Endothelial cell of umbilical vein (primary cell): ENCODE results near the gene STX12. TPM values are rescaled to one million over a fixed set of nuclear protein-coding genes. Genes with fewer than 3 reads are reported as not detected.

Experiments used
- BruUV-seq: library from RNA; stranded (reverse); fragments of 400-500 nt; replicated peaks from 2 replicates; lab custom pipeline; 2021; lab: Mats Ljungman, UMichigan
- CTCF ChIA-PET: fragments of 300-600, 350-600 bp; sonication (Branson Sonifier 250); formaldehyde crosslinking; loops from one replicate; lab custom pipeline; 2021; ENCODE audit warnings: antibody characterized with exemption, inconsistent platforms; lab: Charles Lee
- POLR2A ChIA-PET: fragments of 300-600, 350-600 bp; sonication (Branson Sonifier 250); formaldehyde crosslinking; loops from one replicate; lab custom pipeline; 2021; ENCODE audit warnings: antibody characterized with exemption, inconsistent platforms; lab: Charles Lee
- DNase-seq: peaks from one replicate; pipeline ENCODE4 v3.0.0-alpha.2; 2011; ENCODE audit warnings: low read depth, low spot score
- FAIRE-seq: peaks from 2 replicates; lab custom pipeline; 2011; peaks lifted over from hg19 to GRCh38; lab: Jason Lieb, UNC
- H2AFZ ChIP-seq: 2 replicates; pipeline ENCODE4 v1.6.0; 2012; ENCODE audit warnings: low read depth, low read length, control low read depth, inconsistent platforms
- H3K27ac ChIP-seq: 2 replicates; pipeline ENCODE4 v1.5.1; 2011; ENCODE audit warnings: low read depth, mild to moderate bottlenecking, control low read depth, low read length, moderate library complexity; ENCODE audit not compliant: insufficient read depth
- H3K27me3 ChIP-seq, 2 experiments: 2 replicates each; pipeline versions ENCODE4 v1.6.0 to v1.6.1; 2011; ENCODE audit warnings: low read length in 2 of 2, mixed read lengths in 1 of 2; ENCODE audit not compliant: control insufficient read depth in 2 of 2, insufficient read depth in 2 of 2
- H3K36me3 ChIP-seq, 2 experiments: 2 replicates in 1 of 2; 3 replicates in 1 of 2; pipeline ENCODE4 v1.5.1; 2011; ENCODE audit warnings: low read length in 2 of 2, mild to moderate bottlenecking in 1 of 2, moderate library complexity in 1 of 2; ENCODE audit not compliant: control insufficient read depth in 2 of 2, insufficient read depth in 2 of 2; ENCODE audit errors: extremely low read depth in 1 of 2
- H3K4me1 ChIP-seq: 3 replicates; pipeline ENCODE4 v1.5.1; 2011; ENCODE audit warnings: mild to moderate bottlenecking, low read length; ENCODE audit not compliant: control insufficient read depth, insufficient read depth; ENCODE audit errors: extremely low read depth
- H3K4me2 ChIP-seq: 2 replicates; pipeline ENCODE4 v1.6.1; 2011; ENCODE audit warnings: low read length, control low read depth, mixed read lengths; ENCODE audit not compliant: insufficient read depth
- H3K4me3 ChIP-seq, 3 experiments: fragments of 200-600 bp in 1 of 3; sonication (generic), shearing (Covaris generic) in 1 of 3; replicated peaks in 1 of 3; 2 replicates each; pipeline ENCODE4 v1.5.1; 2011 to 2016; ENCODE audit warnings: control low read depth in 3 of 3, low read length in 3 of 3, mild to moderate bottlenecking in 2 of 3, inconsistent platforms in 1 of 3, low read depth in 1 of 3, moderate library complexity in 1 of 3; ENCODE audit not compliant: insufficient read depth in 1 of 3
- H3K79me2 ChIP-seq: 2 replicates; pipeline ENCODE4 v1.6.0; 2012; ENCODE audit warnings: low read length, inconsistent platforms; ENCODE audit not compliant: control insufficient read depth, insufficient read depth
- H3K9ac ChIP-seq: replicated peaks from 2 replicates; pipeline ENCODE3; 2011; ENCODE audit warnings: low read length, control low read depth; ENCODE audit not compliant: insufficient read depth; ENCODE audit errors: extremely low read depth
- H3K9me1 ChIP-seq: replicated peaks from 3 replicates; pipeline ENCODE4 v1.6.0; 2011; ENCODE audit warnings: mild to moderate bottlenecking, low read length; ENCODE audit not compliant: control insufficient read depth, insufficient read depth; ENCODE audit errors: extremely low read depth
- H3K9me3 ChIP-seq: replicated peaks from 2 replicates; pipeline ENCODE4 v1.5.1; 2012; ENCODE audit warnings: low read length, inconsistent platforms; ENCODE audit not compliant: control insufficient read depth, insufficient read depth
- H4K20me1 ChIP-seq: replicated peaks from 2 replicates; pipeline ENCODE3; 2011; ENCODE audit warnings: mild to moderate bottlenecking, low read length; ENCODE audit not compliant: control insufficient read depth, insufficient read depth; ENCODE audit errors: extremely low read depth
- EZH2 ChIP-seq: IDR thresholded peaks from 2 replicates; pipeline ENCODE4 v1.6.1; 2012; ENCODE audit warnings: borderline replicate concordance, low read depth, mild to moderate bottlenecking, moderate library complexity, low read length, inconsistent platforms; ENCODE audit not compliant: severe bottlenecking
- FOS ChIP-seq: IDR thresholded peaks from 2 replicates; pipeline ENCODE4 v1.6.1; 2011; ENCODE audit warnings: mild to moderate bottlenecking, low read length, moderate library complexity, borderline replicate concordance; ENCODE audit not compliant: insufficient read depth
- GATA2 ChIP-seq: IDR thresholded peaks from 2 replicates; pipeline ENCODE4 v1.7.0; 2011; ENCODE audit warnings: low read depth, mild to moderate bottlenecking, moderate library complexity, mixed read lengths, low read length; ENCODE audit not compliant: insufficient read length, insufficient read depth
- JUN ChIP-seq: IDR thresholded peaks from 2 replicates; pipeline ENCODE4 v1.6.1; 2011; ENCODE audit warnings: borderline replicate concordance, low read depth; ENCODE audit not compliant: insufficient read length, insufficient read depth
- MYC ChIP-seq: IDR thresholded peaks from one replicate; pipeline ENCODE4 v1.6.1; 2011; ENCODE audit warnings: mild to moderate bottlenecking, low read depth, low read length
- POLR2A ChIP-seq: IDR thresholded peaks from 2 replicates; pipeline ENCODE4 v1.6.1; 2012; ENCODE audit warnings: low read depth, mild to moderate bottlenecking, control low read depth, low read length
- POLR2AphosphoS5 ChIP-seq: IDR thresholded peaks from 2 replicates; pipeline ENCODE4 v1.6.1; 2012; ENCODE audit warnings: low read depth, mild to moderate bottlenecking, control low read depth, low read length, moderate library complexity; ENCODE audit not compliant: insufficient read depth
- dilution Hi-C: fragments of 300-500 bp; cut with MboI; formaldehyde crosslinking; loops from one replicate; pipeline ENCODE4 v1.15.0; 2019; ENCODE audit warnings: low sequenced_read_pairs; ENCODE audit not compliant: extremely low pct_ligation_motif_present
- intact Hi-C: fragments of 100-400 bp; cut with micrococcal nuclease; formaldehyde crosslinking; loops from one replicate; pipeline ENCODE4 v1.10.0; 2022
- polyA plus RNA-seq, 4 experiments: library from polyadenylated mRNA; depleted of rRNA in 3 of 4; stranded (reverse) in 3 of 4; unstranded in 1 of 4; fragments of >200 nt; gene quantifications; 2 replicates each; pipeline versions ENCODE4 v1.2.1 to v1.2.3, GENCODE V29; 2011 to 2012; ENCODE audit warnings: missing spikeins in 1 of 4
- total RNA-seq: library from RNA; stranded (reverse); gene quantifications from 2 replicates; pipeline ENCODE4 v1.2.3, GENCODE V29; 2021
- TF ChIP-seq, protein P1 (sequence below), 2 donors: IDR thresholded peaks; 1 replicate in 1 of 2; 2 replicates in 1 of 2; pipeline ENCODE4 v1.5.1; 2011; ENCODE audit warnings: low read length in 2 of 2, mild to moderate bottlenecking in 2 of 2, moderate library complexity in 2 of 2, control low read depth in 1 of 2, inconsistent platforms in 1 of 2, low read depth in 1 of 2; ENCODE audit not compliant: insufficient read depth in 1 of 2; ENCODE audit errors: extremely low read depth in 1 of 2
- TF ChIP-seq, protein P2 (sequence below): IDR thresholded peaks from 2 replicates; pipeline ENCODE4 v1.6.1; 2011; ENCODE audit not compliant: insufficient read depth, insufficient read length

Gene STX12
- total and polyA plus RNA-seq, 2 donors (not counting 3 experiments of a cell fraction or from before 2014, with no cell fraction given): 28.7 to 90.3 TPM

DNA sequence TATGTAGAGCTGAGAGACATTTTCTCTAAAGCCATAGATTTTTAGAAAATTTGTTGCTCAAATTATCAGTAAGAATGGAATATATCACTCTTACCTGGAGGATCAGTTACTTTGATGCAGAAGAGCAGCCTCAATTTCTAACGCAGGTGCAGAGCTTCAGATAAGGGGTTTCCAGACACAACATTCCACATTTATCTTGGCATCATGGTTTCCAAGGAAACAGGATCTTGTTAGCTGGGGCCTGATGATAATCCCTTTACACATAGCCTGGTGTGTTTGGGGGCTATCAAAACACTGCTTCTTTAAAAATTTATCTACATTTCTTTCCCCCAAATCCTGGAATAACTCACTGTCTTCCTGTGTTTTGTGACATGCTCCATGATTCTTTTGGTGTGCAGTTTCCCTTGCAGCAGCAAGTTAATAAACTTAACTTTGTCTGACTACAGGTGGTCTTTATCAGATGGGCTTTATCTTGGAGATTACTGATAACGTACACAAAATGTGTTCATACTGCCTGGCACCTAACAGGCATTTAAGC is 2.7 kb upstream of the STX12 start:
- H3K9me1 ChIP-seq: no peaks in the 10 kb centered on the region
- no peak for TF ChIP-seq GATA2
- no peak for TF ChIP-seq POLR2AphosphoS5
- TF ChIP-seq, protein P1, sequence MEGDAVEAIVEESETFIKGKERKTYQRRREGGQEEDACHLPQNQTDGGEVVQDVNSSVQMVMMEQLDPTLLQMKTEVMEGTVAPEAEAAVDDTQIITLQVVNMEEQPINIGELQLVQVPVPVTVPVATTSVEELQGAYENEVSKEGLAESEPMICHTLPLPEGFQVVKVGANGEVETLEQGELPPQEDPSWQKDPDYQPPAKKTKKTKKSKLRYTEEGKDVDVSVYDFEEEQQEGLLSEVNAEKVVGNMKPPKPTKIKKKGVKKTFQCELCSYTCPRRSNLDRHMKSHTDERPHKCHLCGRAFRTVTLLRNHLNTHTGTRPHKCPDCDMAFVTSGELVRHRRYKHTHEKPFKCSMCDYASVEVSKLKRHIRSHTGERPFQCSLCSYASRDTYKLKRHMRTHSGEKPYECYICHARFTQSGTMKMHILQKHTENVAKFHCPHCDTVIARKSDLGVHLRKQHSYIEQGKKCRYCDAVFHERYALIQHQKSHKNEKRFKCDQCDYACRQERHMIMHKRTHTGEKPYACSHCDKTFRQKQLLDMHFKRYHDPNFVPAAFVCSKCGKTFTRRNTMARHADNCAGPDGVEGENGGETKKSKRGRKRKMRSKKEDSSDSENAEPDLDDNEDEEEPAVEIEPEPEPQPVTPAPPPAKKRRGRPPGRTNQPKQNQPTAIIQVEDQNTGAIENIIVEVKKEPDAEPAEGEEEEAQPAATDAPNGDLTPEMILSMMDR (IDR thresholded peaks at IDR 0.05; ENCODE audit: extremely low read depth in 1 of 2, insufficient read depth in 1 of 2, low read depth in 1 of 2, low read length in 2 of 2): no peak
- TF ChIP-seq FOS: no peak
- TF ChIP-seq, protein P2, sequence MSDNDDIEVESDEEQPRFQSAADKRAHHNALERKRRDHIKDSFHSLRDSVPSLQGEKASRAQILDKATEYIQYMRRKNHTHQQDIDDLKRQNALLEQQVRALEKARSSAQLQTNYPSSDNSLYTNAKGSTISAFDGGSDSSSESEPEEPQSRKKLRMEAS: no peak
- no peak for TF ChIP-seq EZH2
- no peak for TF ChIP-seq MYC
- no peak for TF ChIP-seq JUN
- no peak for TF ChIP-seq POLR2A
- H3K79me2 ChIP-seq: peaks cover 22% of the 10 kb centered on the region
- H3K27ac ChIP-seq: no peak overlapping the region
- no peak overlapping the region for H3K4me3 ChIP-seq
- no peak overlapping the region for H3K4me2 ChIP-seq
- dilution Hi-C loops (no loop called here), intact Hi-C loops (no loop called here)
- DNase-seq (no peak), FAIRE-seq (no peak)
- no TSS peak for BruUV-seq
- POLR2A ChIA-PET: no interaction called here
- H4K20me1 ChIP-seq: no peaks in the 10 kb centered on the region
- H3K9ac ChIP-seq: no peak overlapping the region
- H3K4me1 ChIP-seq: peaks cover 21% of the 10 kb centered on the region
- H3K9me3 ChIP-seq: no peaks in the 10 kb centered on the region
- CTCF ChIA-PET: interaction anchor here (0.8 to 4.1 kb wide), 4 partner anchors 11 to 101 kb away, joined by 3 to 19 read pairs (median 6); partner anchors contain the start of gene IFI6
- no peaks in the 10 kb centered on the region for H3K27me3 ChIP-seq
- H3K36me3 ChIP-seq: no peaks in the 10 kb centered on the region
- H2AFZ ChIP-seq: no peak overlapping the region
